EL (cell line): ENCODE measurements around the gene KIAA1217.

Experiments used
- DNase-seq: peaks from one replicate; pipeline ENCODE4 v3.0.0-alpha.2; 2016

Gene KIAA1217

GRCh38 chr10:24561453-24561852 lies 352.5 kb downstream of the KIAA1217 start:
- DNase-seq, result no peak

DNA sequence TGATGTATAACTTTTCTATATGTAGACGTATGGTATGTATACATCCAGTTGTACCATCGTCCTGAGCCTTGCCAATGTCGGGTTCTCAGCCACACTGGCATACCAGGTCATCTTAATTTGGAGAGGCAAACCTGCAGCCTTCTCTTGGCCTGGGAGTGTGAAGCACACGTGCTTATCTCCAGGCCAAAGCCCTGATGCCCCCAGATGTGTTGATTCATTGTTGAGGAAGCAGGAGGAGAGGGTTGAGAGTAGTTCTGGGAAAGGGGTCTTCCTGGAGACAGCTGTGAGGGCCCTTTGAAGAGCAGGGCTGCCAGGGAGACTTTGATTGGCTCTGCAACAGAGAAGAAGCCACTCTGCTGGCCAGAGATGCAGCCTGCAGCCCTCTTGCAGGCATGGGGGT lies 359.1 kb downstream of the KIAA1217 start:
- DNase-seq, result no peak

DNA sequence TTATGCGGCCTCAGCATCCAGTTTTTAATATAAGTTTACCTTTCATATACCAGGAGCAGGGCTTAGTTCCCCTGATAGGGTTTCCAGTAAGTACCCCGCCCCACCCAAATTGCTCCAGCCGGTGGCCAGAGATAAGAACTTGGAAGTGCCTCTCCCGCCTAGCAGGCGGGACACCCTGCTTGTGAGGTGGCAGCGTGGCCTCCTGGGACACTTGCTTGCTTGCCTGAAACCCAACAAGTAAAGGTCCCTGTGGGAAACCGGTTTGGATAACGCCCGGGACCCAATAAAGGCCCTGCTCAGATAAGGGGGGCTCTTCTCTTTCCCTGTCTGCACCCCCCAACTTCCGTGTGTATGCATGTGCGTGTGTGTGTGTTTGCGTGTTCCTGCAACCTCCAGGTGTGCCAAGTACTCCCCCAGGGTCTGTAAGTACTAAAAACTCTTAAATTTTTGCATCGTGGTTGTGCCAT lies 360.4 kb downstream of the KIAA1217 start:
- no peak for DNase-seq

- DNase-seq, result no peak
These were observed 361.1 kb downstream of the KIAA1217 start for GRCh38 chr10:24569828-24570657.

DNA sequence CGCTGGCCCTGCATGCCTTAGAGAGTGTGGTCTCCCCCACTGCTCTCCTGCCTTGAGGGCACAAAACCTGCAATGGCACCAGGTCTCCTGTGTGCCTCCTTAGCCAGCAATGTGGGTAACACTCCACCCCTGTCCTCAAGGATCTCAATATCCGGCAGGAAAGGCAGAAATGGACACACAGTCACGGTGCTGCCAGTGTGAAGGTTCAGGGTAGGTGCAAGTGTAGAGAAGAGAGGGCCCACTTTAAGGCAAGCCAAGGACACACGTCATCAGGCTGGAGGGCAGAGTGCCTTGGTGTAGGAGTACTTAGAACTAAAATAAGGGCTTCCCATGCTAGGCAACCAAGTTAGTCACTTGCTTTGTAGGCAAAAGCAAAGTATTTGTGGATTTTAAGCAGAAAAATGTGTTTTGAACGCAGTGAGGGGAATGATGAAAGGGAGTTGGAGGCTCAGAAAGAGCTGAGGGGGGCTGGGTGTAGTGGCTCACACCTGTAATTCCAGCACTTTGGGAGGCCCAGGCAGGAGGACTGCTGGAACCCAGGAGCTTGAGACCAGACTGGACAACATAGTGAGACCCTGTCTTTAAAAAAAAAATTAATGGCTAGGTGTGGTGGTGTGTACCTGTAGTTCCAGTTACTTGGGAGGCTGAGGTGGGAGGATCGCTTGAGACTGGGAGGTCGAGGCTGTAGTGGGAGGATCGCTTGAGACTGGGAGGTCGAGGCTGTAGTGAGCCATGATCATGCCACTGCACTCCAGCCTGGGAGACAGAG lies 361.9 kb downstream of the KIAA1217 start:
- DNase-seq, result no peak

- no peak for DNase-seq
These were observed 363.0 kb downstream of the KIAA1217 start for GRCh38 chr10:24571870-24572450.

DNA sequence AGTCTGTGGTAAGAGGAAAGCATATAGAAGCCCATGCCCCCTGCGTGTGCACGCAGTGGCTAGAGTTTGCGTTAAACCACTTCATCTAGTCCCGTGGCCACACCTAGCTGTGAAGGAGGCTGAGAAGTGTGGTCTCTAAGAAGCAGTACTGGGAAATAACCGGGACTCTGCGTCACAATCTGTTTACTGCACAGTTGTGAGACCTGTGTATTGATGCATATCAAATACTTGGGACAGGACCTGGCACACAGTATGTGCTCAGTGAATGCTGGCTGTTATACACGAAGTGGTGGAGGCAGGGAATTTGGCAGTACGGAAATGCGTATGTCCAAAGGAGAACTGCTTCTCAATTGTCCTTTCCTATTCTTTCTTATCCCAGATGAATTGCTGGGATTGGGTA lies 365.2 kb downstream of the KIAA1217 start:
- DNase-seq, result no peak

DNA sequence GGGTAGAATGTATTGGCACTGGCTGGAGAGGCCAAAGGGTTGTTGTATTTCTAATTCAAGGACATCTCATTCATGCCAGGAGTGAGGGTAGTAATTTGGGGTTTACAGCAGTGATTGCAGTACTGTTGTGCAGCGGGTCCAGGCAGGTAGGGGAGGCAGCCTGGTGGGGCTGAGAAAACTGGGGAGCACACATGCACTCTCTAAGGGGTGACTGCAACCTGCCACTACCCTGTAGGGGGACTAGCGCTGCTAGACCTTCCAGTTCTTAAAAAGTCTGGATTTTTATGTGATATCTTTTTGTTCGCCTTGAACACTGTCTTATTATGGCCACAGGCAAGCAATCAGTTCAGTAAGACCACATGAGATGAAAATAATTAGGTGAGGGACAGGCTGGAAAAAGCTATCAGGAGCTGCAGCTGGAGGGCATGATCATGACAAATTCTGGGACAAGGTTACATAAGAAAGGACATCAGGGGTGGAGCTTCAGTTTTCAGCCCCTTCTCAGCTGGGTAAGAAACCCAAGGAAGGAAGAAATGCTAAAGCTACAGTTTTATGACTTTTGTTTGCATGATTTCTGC lies 365.7 kb downstream of the KIAA1217 start:
- DNase-seq, result no peak

- DNase-seq, result no peak
These were observed 366.6 kb downstream of the KIAA1217 start for GRCh38 chr10:24575481-24576002.

DNA sequence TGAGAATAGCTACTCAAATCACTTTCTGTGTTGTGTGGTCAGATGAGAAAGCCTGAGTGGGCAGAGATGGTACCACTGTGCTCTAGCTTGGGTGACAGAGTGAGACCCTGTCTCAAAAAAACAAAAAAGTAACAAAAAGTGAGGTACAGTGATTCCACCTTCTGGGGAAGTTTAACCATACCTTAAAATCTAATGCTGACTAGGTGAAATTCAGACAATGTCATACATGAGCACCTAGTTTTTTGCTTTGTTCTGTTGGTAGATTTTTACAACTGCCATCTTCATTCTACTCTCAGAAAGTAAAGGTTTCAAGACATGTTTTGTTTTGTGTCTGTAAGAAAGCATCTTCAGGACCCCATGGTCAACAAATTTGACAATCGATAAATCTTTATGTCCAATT lies 370.5 kb downstream of the KIAA1217 start:
- no peak for DNase-seq

DNA sequence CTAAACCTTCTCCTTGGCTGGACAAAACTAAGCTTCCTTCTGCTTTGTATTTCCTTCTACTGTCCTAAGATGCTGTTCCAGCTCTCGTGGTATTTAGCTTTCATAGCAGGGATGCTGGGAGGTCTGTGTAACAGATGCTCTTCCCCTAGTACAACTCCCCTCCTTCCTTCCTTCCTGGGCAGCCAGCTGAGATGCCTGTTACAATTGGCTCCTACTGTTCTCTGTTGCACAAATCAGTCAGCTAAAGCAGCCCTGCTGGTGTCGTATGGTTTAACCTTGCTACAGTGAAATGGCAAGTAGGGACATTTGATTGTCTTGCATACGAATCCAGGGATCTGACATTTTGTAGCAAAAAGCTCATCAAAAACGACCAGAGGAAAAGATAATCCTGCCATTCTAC lies 371.0 kb downstream of the KIAA1217 start:
- DNase-seq, result no peak

DNA sequence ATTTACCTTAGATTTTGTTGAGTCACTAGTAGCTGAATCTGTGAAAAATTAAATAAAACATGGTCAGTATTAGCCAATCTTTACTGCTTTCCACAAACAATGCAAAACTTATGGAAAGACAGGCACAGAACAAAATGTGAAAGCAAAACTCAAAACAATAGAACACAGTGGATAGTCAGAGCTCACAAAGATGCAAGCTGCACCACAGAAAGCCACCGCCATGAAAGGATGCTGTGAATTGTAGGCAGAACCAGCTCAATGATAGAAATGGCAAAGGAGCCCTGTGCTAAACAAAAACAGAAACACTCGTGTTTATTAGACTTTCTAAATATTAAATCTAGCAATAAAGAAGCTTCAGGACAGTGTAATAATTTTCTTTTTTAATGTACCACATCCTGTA lies 380.3 kb downstream of the KIAA1217 start:
- DNase-seq, result no peak

DNA sequence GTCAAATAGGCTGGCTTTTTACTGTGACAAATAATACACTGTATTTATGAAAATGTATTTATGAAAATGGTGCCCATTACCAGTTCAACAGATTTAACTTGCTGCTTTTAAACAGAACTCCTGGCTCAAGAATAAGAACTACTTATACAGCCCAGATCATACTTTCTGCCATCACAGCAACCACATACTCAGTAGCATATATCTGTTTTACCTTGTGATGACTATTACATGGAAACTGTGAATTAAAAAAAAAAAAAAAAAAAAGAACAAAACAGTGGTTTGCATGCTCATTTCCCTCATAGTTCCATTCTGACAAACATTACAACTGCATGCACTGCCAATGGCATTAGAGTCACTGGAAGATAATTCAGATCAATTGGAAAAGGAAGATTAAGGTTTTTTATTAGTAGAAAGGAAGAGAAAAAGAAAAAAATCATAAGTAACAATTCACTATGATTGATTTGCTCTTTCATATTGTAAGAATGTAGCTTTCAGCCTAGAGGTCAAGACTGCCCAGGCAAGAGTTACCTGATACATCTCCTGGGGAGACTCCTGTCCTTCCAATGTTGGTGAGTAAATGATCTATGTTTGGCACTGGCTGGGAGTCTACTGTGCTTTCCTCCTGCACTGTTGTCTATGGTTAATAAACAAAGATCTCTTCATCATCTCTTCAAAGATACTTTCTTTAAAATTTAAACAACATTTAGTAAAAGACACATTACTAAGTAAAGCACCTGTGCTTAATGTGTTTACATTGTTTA lies 381.9 kb downstream of the KIAA1217 start:
- no peak for DNase-seq

DNA sequence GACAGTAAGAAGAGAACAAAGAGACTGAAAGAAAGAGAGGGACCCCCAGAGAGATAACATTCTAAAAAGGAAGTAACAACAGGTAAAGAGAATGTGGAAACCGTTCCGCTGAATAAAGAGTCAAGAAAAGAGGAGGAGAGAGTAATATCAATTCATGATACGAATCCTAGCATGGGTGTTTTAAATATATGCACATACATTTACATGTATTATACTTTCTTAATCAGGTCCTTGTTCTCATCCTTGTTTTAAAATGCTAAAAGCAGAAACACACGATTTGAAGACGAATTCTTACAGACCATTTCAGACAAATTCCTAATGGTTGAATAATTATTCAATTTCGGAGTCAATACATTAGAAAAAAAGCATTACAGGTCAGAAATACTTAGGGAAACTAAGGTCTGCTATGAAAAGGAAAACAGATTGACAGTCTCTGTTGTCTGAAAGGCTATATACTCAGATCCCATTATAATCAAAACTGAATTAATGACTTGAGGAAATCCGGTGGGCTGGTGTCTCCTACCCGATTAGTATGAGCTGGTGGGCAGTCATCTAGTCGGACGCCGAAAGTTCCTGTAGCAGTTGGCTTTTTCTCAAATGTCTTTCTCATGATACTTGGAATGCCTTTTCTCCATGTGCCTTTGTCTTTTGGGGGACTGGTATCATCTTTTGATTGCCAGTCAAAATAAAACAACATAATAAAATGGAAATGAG lies 387.4 kb downstream of the KIAA1217 start:
- DNase-seq, result no peak

DNA sequence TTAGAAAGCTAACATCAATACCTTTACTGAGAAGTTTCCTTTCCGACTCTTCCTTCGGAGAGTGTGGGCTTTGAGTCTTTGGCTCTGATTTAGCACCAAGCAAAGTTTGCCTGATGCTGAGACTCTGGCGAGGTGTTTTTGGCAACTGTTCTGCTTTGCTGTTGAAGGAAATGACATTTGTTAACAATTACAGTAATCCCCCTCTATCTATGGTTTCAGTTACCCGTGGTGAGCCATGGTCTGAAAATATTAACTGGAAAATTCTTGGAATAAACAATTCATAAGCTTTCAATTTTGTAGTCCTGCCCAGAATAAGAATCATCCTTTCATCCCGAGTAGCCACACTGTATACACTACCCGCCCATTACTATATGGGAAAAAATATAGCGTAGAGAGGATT lies 388.5 kb downstream of the KIAA1217 start:
- no peak for DNase-seq
